Mesendoderm (in vitro differentiated cells): ENCODE measurements around the gene STK26.

ENCODE experiments used
- DNase-seq: peaks from one replicate; pipeline ENCODE4 v3.0.0; 2013
- H2AK5ac ChIP-seq: 2 replicates; pipeline ENCODE4 v1.6.1; 2013; ENCODE audit warnings: low read length, inconsistent platforms
- H2BK120ac ChIP-seq: 2 replicates; pipeline ENCODE4 v1.6.1; 2013; ENCODE audit warnings: low read depth, mild to moderate bottlenecking, low read length, moderate library complexity, mixed read lengths
- H2BK15ac ChIP-seq: replicated peaks from 2 replicates; pipeline ENCODE4 v1.6.1; 2013; ENCODE audit warnings: low read depth, mild to moderate bottlenecking, moderate library complexity
- H2BK5ac ChIP-seq: 2 replicates; pipeline ENCODE4 v1.6.1; 2013; ENCODE audit warnings: low read length, inconsistent platforms
- H3K18ac ChIP-seq: 2 replicates; pipeline ENCODE4 v1.6.1; 2013; ENCODE audit warnings: mild to moderate bottlenecking, low read length, mixed read lengths
- H3K23ac ChIP-seq: one replicate; pipeline ENCODE4 v1.6.1; 2013; ENCODE audit warnings: low read length
- H3K27ac ChIP-seq: 2 replicates; pipeline ENCODE4 v1.5.1; 2013; ENCODE audit warnings: low read depth, mild to moderate bottlenecking, inconsistent platforms, low read length, moderate library complexity
- H3K27me3 ChIP-seq: 2 replicates; pipeline ENCODE4 v1.6.1; 2013; ENCODE audit warnings: low read length, control low read depth, mild to moderate bottlenecking, inconsistent platforms; ENCODE audit not compliant: insufficient read depth, poor library complexity
- H3K36me3 ChIP-seq: 2 replicates; pipeline ENCODE4 v1.6.1; 2013; ENCODE audit warnings: low read length, inconsistent platforms; ENCODE audit not compliant: control insufficient read depth, insufficient read depth
- H3K4ac ChIP-seq: one replicate; pipeline ENCODE4 v1.6.1; 2013; ENCODE audit warnings: low read depth, mild to moderate bottlenecking, low read length, moderate library complexity
- H3K4me1 ChIP-seq: 2 replicates; pipeline ENCODE4 v1.6.1; 2013; ENCODE audit warnings: low read depth, low read length, inconsistent platforms; ENCODE audit not compliant: control insufficient read depth
- H3K4me2 ChIP-seq: 2 replicates; pipeline ENCODE4 v1.6.1; 2013; ENCODE audit warnings: low read length
- H3K4me3 ChIP-seq: 2 replicates; pipeline ENCODE4 v1.5.1; 2013; ENCODE audit warnings: mild to moderate bottlenecking, low read length
- H3K56ac ChIP-seq: one replicate; pipeline ENCODE4 v1.6.1; 2013; ENCODE audit warnings: low read length
- H3K79me1 ChIP-seq: 2 replicates; pipeline ENCODE4 v1.6.1; 2013; ENCODE audit warnings: low read length, inconsistent platforms
- H3K79me2 ChIP-seq: 2 replicates; pipeline ENCODE4 v1.6.1; 2013; ENCODE audit warnings: mild to moderate bottlenecking, low read length; ENCODE audit not compliant: control insufficient read depth, insufficient read depth
- H3K9ac ChIP-seq: 2 replicates; pipeline ENCODE4 v1.6.1; 2013; ENCODE audit warnings: low read length, inconsistent platforms
- H4K5ac ChIP-seq: one replicate; pipeline ENCODE4 v1.6.1; 2013; ENCODE audit warnings: low read length
- H4K8ac ChIP-seq: one replicate; pipeline ENCODE4 v1.6.1; 2013; ENCODE audit warnings: low read depth, mild to moderate bottlenecking, control low read depth, low read length, moderate library complexity
- WGBS: extraction: QIAGEN DNeasy Blood & Tissue Kit; methylation state at CpG from one replicate; pipeline ENCODE4 v1.1.7; 2013; ENCODE audit warnings: low lambda C conversion rate, missing lambda C conversion rate; ENCODE audit not compliant: insufficient coverage; ENCODE audit errors: extremely low coverage; 5-methylcytosine and 5-hydroxymethylcytosine counted together

Gene STK26

GRCh38 chrX:132068405-132068804 lies 45.3 kb downstream of the STK26 start:
- Histone ChIP-seq H3K27ac (no peak overlapping the region), H3K36me3 (no peaks in the 10 kb centered on the region), H4K5ac (no peak overlapping the region), H3K18ac (no peak overlapping the region), H3K4me2 (no peak overlapping the region), H4K8ac (no peak overlapping the region), H3K27me3 (no peaks in the 10 kb centered on the region), H2BK15ac (no peak overlapping the region), H3K4ac (no peak overlapping the region), H3K56ac (no peak overlapping the region), H3K79me2 (no peaks in the 10 kb centered on the region), H2AK5ac (no peak overlapping the region), H2BK120ac (no peak overlapping the region), H3K4me3 (no peak overlapping the region), H2BK5ac (no peak overlapping the region), H3K79me1 (no peaks in the 10 kb centered on the region), H3K9ac (no peak overlapping the region), H3K23ac (no peak overlapping the region), H3K4me1 (no peaks in the 10 kb centered on the region)
- no peak for DNase-seq
- WGBS, result no CpG with 5 or more reads among the region's 1 CpG

DNA sequence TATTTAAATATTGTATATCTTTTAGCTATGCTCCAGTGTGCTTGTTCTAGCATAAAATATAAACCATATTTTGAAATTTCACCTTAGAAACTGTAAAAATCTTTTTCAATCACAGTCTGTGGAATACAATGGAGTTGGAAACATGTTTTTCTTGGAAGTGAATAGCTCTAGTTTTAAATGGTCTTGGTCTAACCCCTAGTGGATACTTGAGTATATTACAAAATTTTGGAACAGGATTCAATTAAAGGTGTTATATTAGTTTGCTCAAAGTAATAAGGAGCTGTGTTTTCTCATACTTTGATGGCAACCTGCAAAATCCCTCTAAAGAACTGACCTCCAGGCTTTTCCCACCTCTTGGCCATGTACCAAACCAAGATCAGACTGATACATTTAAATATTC lies 48.2 kb downstream of the STK26 start:
- no peak overlapping the region for H2BK5ac ChIP-seq
- no peak overlapping the region for H3K4me2 ChIP-seq
- H3K18ac ChIP-seq, result no peak overlapping the region
- H3K27me3 ChIP-seq, result no peaks in the 10 kb centered on the region
- H4K8ac ChIP-seq, result no peak overlapping the region
- no peak overlapping the region for H2BK15ac ChIP-seq
- no peak overlapping the region for H3K27ac ChIP-seq
- H3K79me1 ChIP-seq, result no peaks in the 10 kb centered on the region
- H4K5ac ChIP-seq, result no peak overlapping the region
- no peak overlapping the region for H2BK120ac ChIP-seq
- no peaks in the 10 kb centered on the region for H3K36me3 ChIP-seq
- H3K23ac ChIP-seq, result no peak overlapping the region
- no peak overlapping the region for H2AK5ac ChIP-seq
- H3K9ac ChIP-seq, result no peak overlapping the region
- DNase-seq, result no peak
- no peak overlapping the region for H3K4me3 ChIP-seq
- H3K4me1 ChIP-seq, result no peaks in the 10 kb centered on the region
- H3K4ac ChIP-seq, result no peak overlapping the region
- H3K56ac ChIP-seq, result no peak overlapping the region
- no peaks in the 10 kb centered on the region for H3K79me2 ChIP-seq

- no peak overlapping the region for H3K23ac ChIP-seq
- no peak overlapping the region for H3K27ac ChIP-seq
- no peak overlapping the region for H2BK5ac ChIP-seq
- DNase-seq, result no peak
- no peak overlapping the region for H4K8ac ChIP-seq
- no peak overlapping the region for H3K4ac ChIP-seq
- H3K27me3 ChIP-seq, result no peaks in the 10 kb centered on the region
- H3K36me3 ChIP-seq, result no peaks in the 10 kb centered on the region
- no peak overlapping the region for H3K18ac ChIP-seq
- H2AK5ac ChIP-seq, result no peak overlapping the region
- no peaks in the 10 kb centered on the region for H3K4me1 ChIP-seq
- WGBS, result no CpG with 5 or more reads among the region's 1 CpG
- no peaks in the 10 kb centered on the region for H3K79me1 ChIP-seq
- H2BK120ac ChIP-seq, result no peak overlapping the region
- H3K4me2 ChIP-seq, result no peak overlapping the region
- H3K56ac ChIP-seq, result no peak overlapping the region
- no peak overlapping the region for H2BK15ac ChIP-seq
- H3K9ac ChIP-seq, result no peak overlapping the region
- no peak overlapping the region for H3K4me3 ChIP-seq
- H4K5ac ChIP-seq, result no peak overlapping the region
- no peaks in the 10 kb centered on the region for H3K79me2 ChIP-seq
Observed at GRCh38 chrX:132077414-132077813, 54.3 kb downstream of the STK26 start.

GRCh38 chrX:132077912-132078311 lies 54.8 kb downstream of the STK26 start:
- Histone ChIP-seq H2AK5ac (no peak overlapping the region), H3K79me2 (no peaks in the 10 kb centered on the region), H3K4me2 (no peak overlapping the region), H3K9ac (no peak overlapping the region), H3K4me1 (no peaks in the 10 kb centered on the region), H3K56ac (no peak overlapping the region), H3K4ac (no peak overlapping the region), H3K23ac (no peak overlapping the region), H2BK120ac (no peak overlapping the region), H3K18ac (no peak overlapping the region), H3K27ac (no peak overlapping the region), H4K8ac (no peak overlapping the region), H3K27me3 (no peaks in the 10 kb centered on the region), H3K4me3 (no peak overlapping the region), H3K36me3 (no peaks in the 10 kb centered on the region), H3K79me1 (no peaks in the 10 kb centered on the region), H2BK15ac (no peak overlapping the region), H4K5ac (no peak overlapping the region), H2BK5ac (no peak overlapping the region)
- no peak for DNase-seq
- no CpG with 5 or more reads among the region's 3 CpGs for WGBS

DNA sequence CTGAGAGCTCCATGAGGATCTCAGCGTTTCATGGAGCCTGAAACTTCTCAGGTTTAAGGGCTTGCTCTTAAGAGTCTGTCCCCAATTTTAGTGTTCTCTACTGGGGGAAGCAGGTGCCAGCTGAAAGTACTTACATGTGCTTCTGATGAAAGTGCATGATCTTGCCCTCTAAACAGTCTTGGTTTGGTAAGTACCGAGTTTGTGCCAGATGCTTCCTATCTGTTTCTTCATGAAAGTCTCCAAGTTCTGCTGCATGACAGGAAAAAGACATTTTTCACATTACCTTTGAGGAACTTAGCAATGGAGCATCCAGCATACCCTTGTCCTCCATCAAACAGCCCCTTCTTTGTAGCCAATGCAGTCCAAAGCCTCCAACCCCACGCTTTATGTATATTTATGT lies 62.7 kb downstream of the STK26 start:
- Histone ChIP-seq H3K23ac (no peak overlapping the region), H2BK5ac (no peak overlapping the region), H3K9ac (no peak overlapping the region), H2BK120ac (no peak overlapping the region), H3K79me2 (no peaks in the 10 kb centered on the region), H3K79me1 (no peaks in the 10 kb centered on the region), H3K27me3 (no peaks in the 10 kb centered on the region), H3K18ac (no peak overlapping the region), H3K36me3 (no peaks in the 10 kb centered on the region), H3K4me3 (no peak overlapping the region), H2AK5ac (no peak overlapping the region), H4K5ac (no peak overlapping the region), H3K4me1 (no peaks in the 10 kb centered on the region), H3K27ac (no peak overlapping the region), H3K4me2 (no peak overlapping the region), H3K56ac (no peak overlapping the region), H4K8ac (no peak overlapping the region), H3K4ac (no peak overlapping the region), H2BK15ac (no peak overlapping the region)
- no peak for DNase-seq
- WGBS, result no CpG with 5 or more reads among the region's 3 CpGs

- Histone ChIP-seq H3K4me2 (no peak overlapping the region), H4K5ac (no peak overlapping the region), H2BK5ac (no peak overlapping the region), H4K8ac (no peak overlapping the region), H3K9ac (no peak overlapping the region), H2BK120ac (no peak overlapping the region), H3K27me3 (no peaks in the 10 kb centered on the region), H3K4me3 (no peak overlapping the region), H3K79me1 (no peaks in the 10 kb centered on the region), H3K23ac (no peak overlapping the region), H3K27ac (no peak overlapping the region), H3K4ac (no peak overlapping the region), H3K36me3 (no peaks in the 10 kb centered on the region), H3K79me2 (no peaks in the 10 kb centered on the region), H3K56ac (no peak overlapping the region), H2AK5ac (no peak overlapping the region), H3K18ac (no peak overlapping the region), H3K4me1 (no peaks in the 10 kb centered on the region), H2BK15ac (no peak overlapping the region)
- WGBS, result no CpG with 5 or more reads among the region's 2 CpGs
- no peak for DNase-seq
Observed at GRCh38 chrX:132086672-132087071, 63.6 kb downstream of the STK26 start.
